ENCODE data around the gene PRKCZ. TPM values are rescaled to one million over a fixed set of nuclear protein-coding genes. Genes with fewer than 3 reads are reported as not detected.

PRKCZ gene
- total RNA-seq, 1 donor from 2014 or later: 1.3 TPM

DNA sequence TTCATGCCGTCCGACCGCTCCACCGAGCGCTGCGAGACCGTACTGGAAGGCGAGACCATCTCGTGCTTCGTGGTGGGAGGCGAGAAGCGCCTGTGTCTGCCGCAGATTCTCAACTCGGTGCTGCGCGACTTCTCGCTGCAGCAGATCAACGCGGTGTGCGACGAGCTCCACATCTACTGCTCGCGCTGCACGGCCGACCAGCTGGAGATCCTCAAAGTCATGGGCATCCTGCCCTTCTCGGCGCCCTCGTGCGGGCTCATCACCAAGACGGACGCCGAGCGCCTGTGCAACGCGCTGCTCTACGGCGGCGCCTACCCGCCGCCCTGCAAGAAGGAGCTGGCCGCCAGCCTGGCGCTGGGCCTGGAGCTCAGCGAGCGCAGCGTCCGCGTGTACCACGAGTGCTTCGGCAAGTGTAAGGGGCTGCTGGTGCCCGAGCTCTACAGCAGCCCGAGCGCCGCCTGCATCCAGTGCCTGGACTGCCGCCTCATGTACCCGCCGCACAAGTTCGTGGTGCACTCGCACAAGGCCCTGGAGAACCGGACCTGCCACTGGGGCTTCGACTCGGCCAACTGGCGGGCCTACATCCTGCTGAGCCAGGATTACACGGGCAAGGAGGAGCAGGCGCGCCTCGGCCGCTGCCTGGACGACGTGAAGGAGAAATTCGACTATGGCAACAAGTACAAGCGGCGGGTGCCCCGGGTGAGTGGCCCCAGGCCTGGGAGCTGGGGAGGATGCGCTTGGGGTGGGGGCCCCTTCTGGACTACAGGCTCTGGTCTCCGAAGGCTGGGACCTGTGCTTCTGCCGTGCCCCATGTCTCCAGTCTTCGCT is 179.0 kb downstream of the PRKCZ start:
- no peaks in the 10 kb centered on the region for H3K9me3 ChIP-seq
- H3K27me3 ChIP-seq: no peaks in the 10 kb centered on the region
- H3K4me3 ChIP-seq: peak overlapping the region; percentile 78 to 85
- H3K27ac ChIP-seq: peak overlapping the region; percentile 85 to 93
- DNase-seq (ENCODE audit: low spot score in 2 of 2): peak in 1 of 2 donors; percentile 82
- TF ChIP-seq, protein P1, sequence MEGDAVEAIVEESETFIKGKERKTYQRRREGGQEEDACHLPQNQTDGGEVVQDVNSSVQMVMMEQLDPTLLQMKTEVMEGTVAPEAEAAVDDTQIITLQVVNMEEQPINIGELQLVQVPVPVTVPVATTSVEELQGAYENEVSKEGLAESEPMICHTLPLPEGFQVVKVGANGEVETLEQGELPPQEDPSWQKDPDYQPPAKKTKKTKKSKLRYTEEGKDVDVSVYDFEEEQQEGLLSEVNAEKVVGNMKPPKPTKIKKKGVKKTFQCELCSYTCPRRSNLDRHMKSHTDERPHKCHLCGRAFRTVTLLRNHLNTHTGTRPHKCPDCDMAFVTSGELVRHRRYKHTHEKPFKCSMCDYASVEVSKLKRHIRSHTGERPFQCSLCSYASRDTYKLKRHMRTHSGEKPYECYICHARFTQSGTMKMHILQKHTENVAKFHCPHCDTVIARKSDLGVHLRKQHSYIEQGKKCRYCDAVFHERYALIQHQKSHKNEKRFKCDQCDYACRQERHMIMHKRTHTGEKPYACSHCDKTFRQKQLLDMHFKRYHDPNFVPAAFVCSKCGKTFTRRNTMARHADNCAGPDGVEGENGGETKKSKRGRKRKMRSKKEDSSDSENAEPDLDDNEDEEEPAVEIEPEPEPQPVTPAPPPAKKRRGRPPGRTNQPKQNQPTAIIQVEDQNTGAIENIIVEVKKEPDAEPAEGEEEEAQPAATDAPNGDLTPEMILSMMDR (IDR thresholded peaks at IDR 0.05): peak in 1 of 3 experiments; percentile 13
- intact Hi-C loops (cut with DNase I): no loop called here
- H3K36me3 ChIP-seq: no peaks in the 10 kb centered on the region
- peaks cover 15 to 26% of the 10 kb centered on the region in 2 donors for H3K4me1 ChIP-seq

DNA sequence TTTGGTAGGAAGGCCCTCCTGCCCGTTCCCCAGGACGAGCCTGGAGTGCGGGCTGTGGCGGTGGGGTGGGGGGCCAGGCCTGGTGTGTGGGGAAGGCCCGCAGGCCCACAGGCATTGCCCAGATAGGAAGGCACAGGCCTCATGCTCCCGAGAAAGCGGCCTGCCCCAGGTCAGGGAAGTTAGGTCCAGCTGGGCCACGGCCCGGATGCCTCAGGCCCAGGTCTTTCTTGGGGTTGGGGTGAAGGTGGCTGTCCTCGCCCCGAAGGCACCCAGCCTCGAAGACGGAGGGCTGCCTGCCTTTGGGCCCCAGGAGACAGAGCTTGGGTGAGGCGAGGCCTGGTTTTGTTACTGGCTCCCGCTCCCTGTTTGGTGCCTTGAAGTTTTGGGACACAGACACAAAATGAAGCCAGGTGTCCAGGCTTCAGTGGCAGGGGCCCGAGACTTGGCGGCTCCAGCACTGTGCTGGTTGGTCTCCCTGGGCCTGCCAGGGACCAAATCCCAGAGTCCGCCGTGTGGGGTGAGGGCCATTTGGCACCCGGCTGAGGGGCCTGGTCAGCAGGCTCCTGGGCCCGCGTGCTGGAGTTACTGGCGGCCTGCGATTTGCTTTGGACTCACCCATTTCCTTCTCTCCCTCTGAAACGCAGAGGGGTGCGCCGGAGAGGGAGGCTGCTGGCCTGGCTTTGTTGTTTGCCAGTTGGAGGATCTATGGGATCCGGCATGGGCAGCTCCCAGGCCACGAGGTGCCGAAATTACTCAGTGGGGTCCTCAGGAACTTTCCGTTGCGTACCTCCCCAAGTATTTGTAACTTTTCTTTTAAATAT is 179.9 kb downstream of the PRKCZ start:
- Histone ChIP-seq H3K4me3 (peak overlapping the region; percentile 78 to 85), H3K27ac (peak overlapping the region; percentile 85 to 93), H3K36me3 (no peaks in the 10 kb centered on the region), H3K9me3 (no peaks in the 10 kb centered on the region), H3K27me3 (no peaks in the 10 kb centered on the region), H3K4me1 (peaks cover 19 to 32% of the 10 kb centered on the region in 2 donors)
- DNase-seq (ENCODE audit: low spot score in 2 of 2): peak in 1 of 2 donors; percentile 65
- intact Hi-C loops (cut with DNase I): loop anchor here (5.0 kb wide), 1 partner anchor 47 kb away; no protein-coding TSS in a partner anchor
- TF ChIP-seq, protein P1 (IDR thresholded peaks at IDR 0.05): no peak

DNA sequence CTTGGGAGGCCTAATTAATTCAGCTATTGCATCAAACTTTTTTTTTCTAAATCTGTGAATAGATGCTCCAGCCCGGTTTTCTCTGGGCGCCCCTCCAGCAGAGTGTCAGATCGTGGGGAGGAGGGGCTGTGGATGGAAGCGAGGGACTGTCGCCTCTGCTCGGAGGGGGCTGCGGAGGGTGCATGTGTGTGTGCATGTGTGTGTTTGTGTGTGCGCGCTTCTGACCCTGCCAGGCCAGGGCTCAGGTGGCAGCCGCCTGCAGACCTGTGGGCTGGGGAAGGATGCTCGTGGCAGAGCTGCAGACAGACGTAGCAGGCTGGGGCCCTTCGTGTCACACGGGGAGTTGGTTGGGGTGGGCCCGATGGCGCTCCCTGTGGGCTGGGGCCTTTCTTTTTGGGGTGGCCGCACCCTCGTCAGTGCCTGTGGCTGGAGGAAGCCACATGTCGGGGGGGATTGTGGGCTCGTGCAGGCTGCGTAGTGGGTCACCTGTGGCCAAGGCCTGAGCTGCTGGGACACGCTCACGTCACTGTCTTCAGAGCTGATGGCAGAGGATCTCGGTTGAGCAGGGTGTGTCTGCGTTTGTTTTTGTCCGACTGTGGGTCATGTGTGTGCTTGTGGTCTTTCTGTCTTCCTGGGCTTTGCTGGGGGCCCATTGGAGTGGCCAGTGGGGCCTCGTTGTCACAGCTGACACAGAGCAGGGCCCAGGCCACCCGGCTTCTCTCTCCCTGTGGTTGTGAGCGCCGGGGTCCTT is 180.7 kb downstream of the PRKCZ start:
- DNase-seq (ENCODE audit: low spot score in 2 of 2): peak in 1 of 2 donors; percentile 74
- Histone ChIP-seq H3K27me3 (no peaks in the 10 kb centered on the region), H3K4me1 (peaks cover 28 to 40% of the 10 kb centered on the region in 2 donors), H3K36me3 (no peaks in the 10 kb centered on the region), H3K4me3 (peak overlapping the region; percentile 78 to 85), H3K27ac (peak overlapping the region; percentile 85 to 93), H3K9me3 (no peaks in the 10 kb centered on the region)
- TF ChIP-seq, protein P1 (IDR thresholded peaks at IDR 0.05): no peak
- intact Hi-C loops (cut with DNase I): loop anchor here (5.0 kb wide), 1 partner anchor 46 kb away; no protein-coding TSS in a partner anchor

DNA sequence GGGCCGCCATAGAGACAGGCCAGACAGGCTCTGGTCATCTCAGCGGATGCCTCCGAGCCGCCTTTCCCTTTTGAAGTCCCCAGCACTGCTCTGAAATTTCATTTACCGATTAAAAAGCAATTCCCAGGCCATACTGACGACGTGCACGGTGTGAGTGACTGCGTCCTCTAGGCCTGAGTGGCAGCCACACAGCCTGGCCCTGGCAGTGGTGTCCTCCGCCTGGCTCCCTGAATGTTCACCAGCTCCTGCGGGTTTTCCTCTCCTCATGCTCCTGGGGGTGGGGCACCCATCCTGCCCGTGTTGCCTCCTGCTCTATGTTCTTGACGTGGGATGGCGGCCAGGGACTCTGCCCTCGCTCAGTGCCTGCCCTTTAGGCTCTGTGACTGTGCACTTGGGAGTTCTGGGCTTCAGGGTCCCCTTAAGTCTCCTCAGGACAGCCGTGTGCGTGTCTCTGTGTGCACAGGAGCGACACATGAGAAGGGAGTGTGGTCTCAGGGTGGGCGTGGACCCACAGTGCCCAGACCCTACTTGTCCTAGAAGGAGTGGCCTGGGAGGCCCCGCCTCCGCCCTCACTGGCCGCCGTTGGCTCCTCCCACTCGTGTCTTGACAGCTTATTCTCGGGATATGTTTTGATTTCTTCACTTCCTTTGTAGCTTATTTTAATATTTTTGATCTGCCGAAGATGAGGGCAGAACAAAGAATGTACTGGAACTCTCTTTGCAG is 181.5 kb downstream of the PRKCZ start:
- no peaks in the 10 kb centered on the region for H3K36me3 ChIP-seq
- H3K4me3 ChIP-seq: peak overlapping the region; percentile 78 to 85

More for the DNA sequence above, 181.5 kb downstream of the PRKCZ start:
- intact Hi-C loops (cut with DNase I): loop anchor here (5.0 kb wide), 1 partner anchor 46 kb away; no protein-coding TSS in a partner anchor
- Histone ChIP-seq H3K27ac (peak overlapping the region; percentile 85 to 93), H3K27me3 (no peaks in the 10 kb centered on the region), H3K4me1 (peaks cover 33 to 43% of the 10 kb centered on the region in 2 donors), H3K9me3 (no peaks in the 10 kb centered on the region)
- TF ChIP-seq, protein P1 (IDR thresholded peaks at IDR 0.05): no peak
- DNase-seq (ENCODE audit: low spot score in 2 of 2): peak; percentile 89 to 98

Data from ascending aorta (tissue), 2 donors.